Esophagus (tissue), 2 donors: ENCODE data around the gene LYZL4. TPM values are rescaled to one million over a fixed set of nuclear protein-coding genes. Genes with fewer than 3 reads are reported as not detected.

Source experiments
- H3K27ac ChIP-seq, 2 donors: one replicate each; pipeline ENCODE4 v1.5.1; 2013; ENCODE audit warnings: low read depth in 2 of 2, mild to moderate bottlenecking in 2 of 2, inconsistent platforms in 1 of 2, low read length in 1 of 2, moderate library complexity in 1 of 2
- H3K27me3 ChIP-seq, 2 donors: one replicate each; pipeline ENCODE4 v1.6.1; 2013; ENCODE audit warnings: low read length in 2 of 2, control low read depth in 1 of 2, mild to moderate bottlenecking in 1 of 2; ENCODE audit not compliant: insufficient read depth in 2 of 2, control insufficient read depth in 1 of 2
- H3K36me3 ChIP-seq, 2 donors: one replicate each; pipeline ENCODE4 v1.6.1; 2013; ENCODE audit warnings: low read length in 1 of 2; ENCODE audit not compliant: control insufficient read depth in 2 of 2, insufficient read depth in 2 of 2
- H3K4me1 ChIP-seq, 2 donors: one replicate each; pipeline ENCODE4 v1.6.1; 2013; ENCODE audit warnings: low read length in 1 of 2; ENCODE audit not compliant: control insufficient read depth in 2 of 2, insufficient read depth in 2 of 2
- H3K4me3 ChIP-seq, 2 donors: one replicate each; pipeline ENCODE4 v1.5.1; 2013; ENCODE audit warnings: low read length in 2 of 2, mild to moderate bottlenecking in 2 of 2, low read depth in 1 of 2, moderate library complexity in 1 of 2
- H3K9me3 ChIP-seq, 2 donors: one replicate each; pipeline ENCODE4 v1.6.1; 2013; ENCODE audit warnings: mild to moderate bottlenecking in 2 of 2, low read depth in 1 of 2, low read length in 1 of 2, moderate library complexity in 1 of 2; ENCODE audit not compliant: control insufficient read depth in 2 of 2, insufficient read depth in 1 of 2
- WGBS, 2 donors: extraction: QIAGEN DNeasy Blood & Tissue Kit; methylation state at CpG; one replicate each; pipeline ENCODE4 v1.1.7; 2013; 5-methylcytosine and 5-hydroxymethylcytosine counted together
- polyA plus RNA-seq, 2 donors: library from polyadenylated mRNA; stranded (reverse); fragments of 200-250 nt; gene quantifications; one replicate each; pipeline ENCODE4 v1.2.3, GENCODE V29; 2013
- donor health status: healthy with polysubstance abuse.
- donor health status: Bipolar disorder and iron deficiency.

The LYZL4 gene
- polyA plus RNA-seq, 2 donors: not detected

GRCh38 chr3:42406727-42407450 lies 3.5 kb downstream of the LYZL4 start:
- Histone ChIP-seq H3K27me3 (no peaks in the 10 kb centered on the region), H3K9me3 (peaks cover 0 to 5% of the 10 kb centered on the region in 2 donors), H3K4me3 (no peak overlapping the region), H3K27ac (no peak overlapping the region), H3K4me1 (no peaks in the 10 kb centered on the region), H3K36me3 (no peaks in the 10 kb centered on the region)
- 87 to 90% methylated on average over 14 of the region's 14 CpGs for WGBS, 2 donors

GRCh38 chr3:42405857-42406256 lies 4.6 kb downstream of the LYZL4 start:
- no peaks in the 10 kb centered on the region for H3K4me1 ChIP-seq
- no peaks in the 10 kb centered on the region for H3K36me3 ChIP-seq
- peaks cover 0 to 5% of the 10 kb centered on the region in 2 donors for H3K9me3 ChIP-seq
- no peaks in the 10 kb centered on the region for H3K27me3 ChIP-seq
- WGBS, 2 donors: 92 to 97% methylated on average over 7 of the region's 7 CpGs
- no peak overlapping the region for H3K27ac ChIP-seq
- H3K4me3 ChIP-seq: no peak overlapping the region

- WGBS, 2 donors: 44 to 49% methylated on average over 3 of the region's 3 CpGs
- H3K27ac ChIP-seq: no peak overlapping the region
- peaks cover 0 to 5% of the 10 kb centered on the region in 2 donors for H3K9me3 ChIP-seq
- H3K4me1 ChIP-seq: no peaks in the 10 kb centered on the region
- H3K27me3 ChIP-seq: no peaks in the 10 kb centered on the region
- no peak overlapping the region for H3K4me3 ChIP-seq
- H3K36me3 ChIP-seq: no peaks in the 10 kb centered on the region
Observed at GRCh38 chr3:42403737-42404136, 6.7 kb downstream of the LYZL4 start.

GRCh38 chr3:42402394-42403096 lies 7.9 kb downstream of the LYZL4 start:
- no peak overlapping the region for H3K4me3 ChIP-seq
- H3K27ac ChIP-seq: no peak overlapping the region
- H3K9me3 ChIP-seq: peaks cover 0 to 5% of the 10 kb centered on the region in 2 donors
- H3K36me3 ChIP-seq: no peaks in the 10 kb centered on the region
- WGBS, 2 donors: 92 to 95% methylated on average over 2 of the region's 2 CpGs
- no peaks in the 10 kb centered on the region for H3K4me1 ChIP-seq
- H3K27me3 ChIP-seq: no peaks in the 10 kb centered on the region

GRCh38 chr3:42398080-42398479 lies 12.3 kb downstream of the LYZL4 start:
- H3K27ac ChIP-seq: no peak overlapping the region
- peaks cover 0 to 2% of the 10 kb centered on the region in 2 donors for H3K9me3 ChIP-seq
- no peaks in the 10 kb centered on the region for H3K36me3 ChIP-seq
- WGBS, 2 donors: 62 to 76% methylated on average over 3 of the region's 3 CpGs
- no peaks in the 10 kb centered on the region for H3K27me3 ChIP-seq
- peaks cover 0 to 3% of the 10 kb centered on the region in 2 donors for H3K4me1 ChIP-seq
- H3K4me3 ChIP-seq: no peak overlapping the region

GRCh38 chr3:42397644-42398043 lies 12.8 kb downstream of the LYZL4 start:
- Histone ChIP-seq H3K4me1 (peaks cover 0 to 3% of the 10 kb centered on the region in 2 donors), H3K27me3 (no peaks in the 10 kb centered on the region), H3K9me3 (peaks cover 0 to 2% of the 10 kb centered on the region in 2 donors), H3K4me3 (no peak overlapping the region), H3K27ac (no peak overlapping the region), H3K36me3 (no peaks in the 10 kb centered on the region)
- 86 to 91% methylated on average over 8 of the region's 8 CpGs for WGBS, 2 donors

GRCh38 chr3:42394579-42395288 lies 15.7 kb downstream of the LYZL4 start:
- peaks cover 0 to 4% of the 10 kb centered on the region in 2 donors for H3K27me3 ChIP-seq
- H3K9me3 ChIP-seq: peaks cover 0 to 2% of the 10 kb centered on the region in 2 donors
- no peak overlapping the region for H3K4me3 ChIP-seq
- no peak overlapping the region for H3K27ac ChIP-seq
- no peaks in the 10 kb centered on the region for H3K36me3 ChIP-seq
- peaks cover 0 to 3% of the 10 kb centered on the region in 2 donors for H3K4me1 ChIP-seq
- 61 to 78% methylated on average over 12 of the region's 12 CpGs for WGBS, 2 donors

GRCh38 chr3:42387802-42388651 lies 22.4 kb downstream of the LYZL4 start:
- Histone ChIP-seq H3K27me3 (peaks cover 0 to 4% of the 10 kb centered on the region in 2 donors), H3K4me3 (no peak overlapping the region), H3K36me3 (no peaks in the 10 kb centered on the region), H3K9me3 (no peaks in the 10 kb centered on the region), H3K27ac (no peak overlapping the region), H3K4me1 (peaks cover 0 to under 1% of the 10 kb centered on the region in 2 donors)
- WGBS, 2 donors: 53 to 59% methylated on average over 10 of the region's 10 CpGs

- Histone ChIP-seq H3K36me3 (no peaks in the 10 kb centered on the region), H3K4me3 (no peak overlapping the region), H3K27me3 (peaks cover 0 to 5% of the 10 kb centered on the region in 2 donors), H3K4me1 (peaks cover 0 to 3% of the 10 kb centered on the region in 2 donors), H3K9me3 (no peaks in the 10 kb centered on the region), H3K27ac (no peak overlapping the region)
- 91 to 92% methylated on average over 6 of the region's 6 CpGs for WGBS, 2 donors
Observed at GRCh38 chr3:42381551-42382082, 28.8 kb downstream of the LYZL4 start.
